WTC11 (cell line): Measurements from ENCODE around the gene PRDM12.

Source experiments
- ATF2 ChIP-seq: sonication (generic); formaldehyde crosslinking; IDR thresholded peaks from 2 replicates; pipeline ENCODE4 v1.8.1; 2022; ENCODE audit warnings: low read depth, missing genetic modification reagents, borderline replicate concordance
- CTCF ChIP-seq: fragments of 200-600 bp; IDR thresholded peaks from 2 replicates; pipeline ENCODE4 v1.8.0; 2022; ENCODE audit warnings: antibody characterized with exemption
- FOXK1 ChIP-seq: sonication (generic); formaldehyde crosslinking; IDR thresholded peaks from 2 replicates; pipeline ENCODE4 v1.8.0; 2022; ENCODE audit warnings: mild to moderate bottlenecking, moderate library complexity, missing genetic modification reagents
- MAX ChIP-seq: sonication (generic); formaldehyde crosslinking; IDR thresholded peaks from 2 replicates; pipeline ENCODE4 v1.8.0; 2022; ENCODE audit warnings: mild to moderate bottlenecking, missing genetic modification reagents
- MXD4 ChIP-seq: fragments of 250-450 bp; sonication (Bioruptor Pico); IDR thresholded peaks from 2 replicates; pipeline ENCODE4 v1.8.0; 2021; ENCODE audit warnings: mild to moderate bottlenecking, moderate library complexity, borderline replicate concordance
- NR3C1 ChIP-seq: sonication (generic); formaldehyde crosslinking; conservative IDR thresholded peaks from 2 replicates; pipeline ENCODE4 v1.8.1; 2023; ENCODE audit warnings: low read depth, mild to moderate bottlenecking, missing genetic modification reagents
- SP1 ChIP-seq: sonication (generic); formaldehyde crosslinking; conservative IDR thresholded peaks from 2 replicates; pipeline ENCODE4 v1.8.1; 2022; ENCODE audit warnings: missing genetic modification reagents
- ZNF121 ChIP-seq: sonication (generic); formaldehyde crosslinking; IDR thresholded peaks from 2 replicates; pipeline ENCODE4 v1.8.0; 2023; ENCODE audit warnings: missing genetic modification reagents
- ZNF232 ChIP-seq: sonication (generic); formaldehyde crosslinking; IDR thresholded peaks from 2 replicates; pipeline ENCODE4 v1.8.0; 2022; ENCODE audit warnings: mild to moderate bottlenecking, missing genetic modification reagents
- ZNF263 ChIP-seq: sonication (generic); formaldehyde crosslinking; IDR thresholded peaks from 2 replicates; pipeline ENCODE4 v1.8.1; 2022; ENCODE audit warnings: low read depth, mild to moderate bottlenecking, moderate library complexity, missing genetic modification reagents
- ZNF423 ChIP-seq: fragments of 250-450 bp; sonication (Bioruptor Pico); IDR thresholded peaks from 2 replicates; pipeline ENCODE4 v2.1.2; 2022; ENCODE audit warnings: mild to moderate bottlenecking, moderate library complexity
- TF ChIP-seq, protein P1 (sequence below): sonication (generic); formaldehyde crosslinking; IDR thresholded peaks from 2 replicates; pipeline ENCODE4 v1.8.1; 2023; ENCODE audit warnings: mild to moderate bottlenecking, missing genetic modification reagents, moderate library complexity

GRCh38 chr9:130707225-130707976 lies 43.0 kb downstream of the PRDM12 start:
- TF ChIP-seq ZNF121 (CRISPR knock-in tag) (no peak), MXD4 (CRISPR knock-in tag) (no peak), CTCF (peak; percentile 80), SP1 (no peak), ATF2 (CRISPR knock-in tag) (no peak), ZNF263 (CRISPR knock-in tag) (no peak), ZNF423 (CRISPR knock-in tag) (no peak), NR3C1 (CRISPR knock-in tag) (no peak), ZNF232 (CRISPR knock-in tag) (no peak), FOXK1 (CRISPR knock-in tag) (no peak), MAX (CRISPR knock-in tag) (no peak)
- TF ChIP-seq, protein P1, sequence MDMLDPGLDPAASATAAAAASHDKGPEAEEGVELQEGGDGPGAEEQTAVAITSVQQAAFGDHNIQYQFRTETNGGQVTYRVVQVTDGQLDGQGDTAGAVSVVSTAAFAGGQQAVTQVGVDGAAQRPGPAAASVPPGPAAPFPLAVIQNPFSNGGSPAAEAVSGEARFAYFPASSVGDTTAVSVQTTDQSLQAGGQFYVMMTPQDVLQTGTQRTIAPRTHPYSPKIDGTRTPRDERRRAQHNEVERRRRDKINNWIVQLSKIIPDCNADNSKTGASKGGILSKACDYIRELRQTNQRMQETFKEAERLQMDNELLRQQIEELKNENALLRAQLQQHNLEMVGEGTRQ (CRISPR knock-in tag), result no peak
